Ishikawa (cell line): ENCODE measurements around the gene ZSWIM4.

Source experiments
- CEBPB ChIP-seq: IDR thresholded peaks from 2 replicates; pipeline ENCODE4 v1.6.1; 2012
- CREB1 ChIP-seq: IDR thresholded peaks from 2 replicates; pipeline ENCODE4 v1.6.1; 2012; ENCODE audit warnings: low read depth
- EGR1 ChIP-seq: IDR thresholded peaks from 2 replicates; pipeline ENCODE4 v1.6.1; 2012
- EP300 ChIP-seq: IDR thresholded peaks from 2 replicates; pipeline ENCODE4 v1.6.1; 2012; ENCODE audit warnings: borderline replicate concordance
- FOXM1 ChIP-seq: IDR thresholded peaks from 2 replicates; pipeline ENCODE4 v1.6.1; 2012; ENCODE audit warnings: low read depth, borderline replicate concordance
- MAX ChIP-seq: IDR thresholded peaks from 2 replicates; pipeline ENCODE4 v1.6.1; 2012
- NFIC ChIP-seq: IDR thresholded peaks from 2 replicates; pipeline ENCODE4 v1.6.1; 2012
- RAD21 ChIP-seq: IDR thresholded peaks from 2 replicates; pipeline ENCODE4 v1.6.1; 2012; ENCODE audit warnings: low read depth
- TAF1 ChIP-seq: IDR thresholded peaks from 2 replicates; pipeline ENCODE4 v1.6.1; 2012; ENCODE audit warnings: low read depth, mild to moderate bottlenecking
- TCF12 ChIP-seq: IDR thresholded peaks from 2 replicates; pipeline ENCODE4 v1.6.1; 2012; ENCODE audit warnings: low read depth
- TEAD4 ChIP-seq: IDR thresholded peaks from 2 replicates; pipeline ENCODE4 v1.6.1; 2012
- USF1 ChIP-seq: IDR thresholded peaks from 2 replicates; pipeline ENCODE4 v1.6.1; 2012
- YY1 ChIP-seq: IDR thresholded peaks from 2 replicates; pipeline ENCODE4 v1.6.1; 2012; ENCODE audit warnings: low read depth
- ZBTB7A ChIP-seq: IDR thresholded peaks from 2 replicates; pipeline ENCODE4 v1.6.1; 2012; ENCODE audit warnings: low read depth
- TF ChIP-seq, protein P1 (sequence below): IDR thresholded peaks from 2 replicates; pipeline ENCODE4 v1.6.1; 2012; ENCODE audit warnings: low read depth, mild to moderate bottlenecking

Gene ZSWIM4

DNA sequence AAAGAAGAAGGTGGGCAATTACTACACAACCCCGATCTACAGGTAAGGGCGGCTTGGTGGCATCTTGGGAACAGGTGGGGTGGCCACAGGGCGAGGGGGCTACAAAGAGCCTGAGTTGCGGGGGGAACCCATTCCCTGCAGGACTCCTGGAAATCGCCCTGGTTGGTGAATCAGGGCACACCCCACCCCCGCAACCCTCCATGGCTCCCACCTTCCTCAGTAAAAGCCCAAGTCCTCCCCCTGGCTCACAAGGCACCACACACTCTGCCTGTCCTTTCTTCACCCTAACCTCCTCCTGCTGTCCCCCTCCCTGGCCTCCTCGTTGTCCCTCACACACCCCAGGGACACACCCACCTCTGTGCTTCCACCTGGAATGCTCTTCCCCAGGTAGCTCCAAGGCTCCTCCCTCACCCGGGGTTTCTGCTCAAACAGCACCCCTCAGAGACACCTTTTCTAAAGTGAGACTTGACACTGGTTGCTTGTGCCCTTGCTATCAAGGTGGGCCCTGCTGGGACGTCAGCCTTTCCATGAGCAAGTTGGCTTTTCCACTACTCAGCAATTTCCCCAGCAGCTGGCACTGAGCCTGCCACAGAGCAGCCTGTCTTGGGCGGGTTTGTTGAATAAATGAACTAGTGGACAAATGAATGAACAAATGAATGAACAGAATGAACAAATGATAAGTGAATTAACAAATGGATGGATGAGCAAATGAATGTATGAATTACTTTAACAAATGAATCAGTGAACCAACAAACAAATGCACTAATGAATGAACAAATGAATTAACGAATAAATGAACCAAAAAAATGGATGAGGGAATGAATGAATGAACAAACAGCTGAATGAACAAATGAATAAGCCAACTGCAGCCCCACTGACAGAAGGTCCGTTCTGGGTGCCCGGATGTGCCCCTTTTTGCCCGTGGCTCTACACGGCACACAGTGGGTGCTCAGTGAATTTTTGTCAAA lies 37.2 kb upstream of the ZSWIM4 start:
- no peak for TF ChIP-seq NFIC
- no peak for TF ChIP-seq CEBPB
- TF ChIP-seq, protein P1, sequence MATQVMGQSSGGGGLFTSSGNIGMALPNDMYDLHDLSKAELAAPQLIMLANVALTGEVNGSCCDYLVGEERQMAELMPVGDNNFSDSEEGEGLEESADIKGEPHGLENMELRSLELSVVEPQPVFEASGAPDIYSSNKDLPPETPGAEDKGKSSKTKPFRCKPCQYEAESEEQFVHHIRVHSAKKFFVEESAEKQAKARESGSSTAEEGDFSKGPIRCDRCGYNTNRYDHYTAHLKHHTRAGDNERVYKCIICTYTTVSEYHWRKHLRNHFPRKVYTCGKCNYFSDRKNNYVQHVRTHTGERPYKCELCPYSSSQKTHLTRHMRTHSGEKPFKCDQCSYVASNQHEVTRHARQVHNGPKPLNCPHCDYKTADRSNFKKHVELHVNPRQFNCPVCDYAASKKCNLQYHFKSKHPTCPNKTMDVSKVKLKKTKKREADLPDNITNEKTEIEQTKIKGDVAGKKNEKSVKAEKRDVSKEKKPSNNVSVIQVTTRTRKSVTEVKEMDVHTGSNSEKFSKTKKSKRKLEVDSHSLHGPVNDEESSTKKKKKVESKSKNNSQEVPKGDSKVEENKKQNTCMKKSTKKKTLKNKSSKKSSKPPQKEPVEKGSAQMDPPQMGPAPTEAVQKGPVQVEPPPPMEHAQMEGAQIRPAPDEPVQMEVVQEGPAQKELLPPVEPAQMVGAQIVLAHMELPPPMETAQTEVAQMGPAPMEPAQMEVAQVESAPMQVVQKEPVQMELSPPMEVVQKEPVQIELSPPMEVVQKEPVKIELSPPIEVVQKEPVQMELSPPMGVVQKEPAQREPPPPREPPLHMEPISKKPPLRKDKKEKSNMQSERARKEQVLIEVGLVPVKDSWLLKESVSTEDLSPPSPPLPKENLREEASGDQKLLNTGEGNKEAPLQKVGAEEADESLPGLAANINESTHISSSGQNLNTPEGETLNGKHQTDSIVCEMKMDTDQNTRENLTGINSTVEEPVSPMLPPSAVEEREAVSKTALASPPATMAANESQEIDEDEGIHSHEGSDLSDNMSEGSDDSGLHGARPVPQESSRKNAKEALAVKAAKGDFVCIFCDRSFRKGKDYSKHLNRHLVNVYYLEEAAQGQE: no peak
- no peak for TF ChIP-seq TCF12
- no peak for TF ChIP-seq EP300
- no peak for TF ChIP-seq CREB1
- TF ChIP-seq FOXM1: no peak
- TF ChIP-seq TAF1: no peak
- TF ChIP-seq YY1: no peak
- TF ChIP-seq RAD21: no peak
- no peak for TF ChIP-seq TEAD4

- TF ChIP-seq FOXM1 (no peak), USF1 (no peak), YY1 (no peak), TCF12 (no peak), TAF1 (no peak), CREB1 (no peak), EP300 (no peak), MAX (no peak), TEAD4 (no peak), NFIC (no peak), CEBPB (no peak), ZBTB7A (no peak), RAD21 (no peak), EGR1 (no peak)
- TF ChIP-seq, protein P1: no peak
Observed at GRCh38 chr19:13758795-13759194, 36.4 kb upstream of the ZSWIM4 start.

DNA sequence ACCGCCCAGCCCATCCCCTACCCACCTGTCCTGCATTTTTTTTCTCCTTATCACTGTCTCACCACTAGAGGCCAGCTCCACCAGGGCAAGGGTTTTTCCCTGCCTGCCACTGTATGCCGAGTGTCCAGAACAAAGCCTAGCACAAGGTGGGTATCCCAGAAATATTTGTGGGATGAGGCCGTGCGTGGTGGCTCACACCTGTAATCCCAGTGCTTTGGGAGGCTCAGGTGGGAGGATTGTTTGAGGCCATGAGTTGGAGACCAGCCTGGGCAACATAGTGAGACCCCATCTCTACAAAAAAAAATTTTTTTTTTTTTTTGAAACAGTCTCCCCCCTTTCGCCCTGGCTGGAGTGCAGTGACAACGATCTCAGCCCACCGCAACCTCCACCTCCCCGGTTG lies 33.8 kb upstream of the ZSWIM4 start:
- TF ChIP-seq RAD21 (no peak), YY1 (no peak), NFIC (no peak), EGR1 (no peak), USF1 (no peak), CREB1 (no peak)

DNA sequence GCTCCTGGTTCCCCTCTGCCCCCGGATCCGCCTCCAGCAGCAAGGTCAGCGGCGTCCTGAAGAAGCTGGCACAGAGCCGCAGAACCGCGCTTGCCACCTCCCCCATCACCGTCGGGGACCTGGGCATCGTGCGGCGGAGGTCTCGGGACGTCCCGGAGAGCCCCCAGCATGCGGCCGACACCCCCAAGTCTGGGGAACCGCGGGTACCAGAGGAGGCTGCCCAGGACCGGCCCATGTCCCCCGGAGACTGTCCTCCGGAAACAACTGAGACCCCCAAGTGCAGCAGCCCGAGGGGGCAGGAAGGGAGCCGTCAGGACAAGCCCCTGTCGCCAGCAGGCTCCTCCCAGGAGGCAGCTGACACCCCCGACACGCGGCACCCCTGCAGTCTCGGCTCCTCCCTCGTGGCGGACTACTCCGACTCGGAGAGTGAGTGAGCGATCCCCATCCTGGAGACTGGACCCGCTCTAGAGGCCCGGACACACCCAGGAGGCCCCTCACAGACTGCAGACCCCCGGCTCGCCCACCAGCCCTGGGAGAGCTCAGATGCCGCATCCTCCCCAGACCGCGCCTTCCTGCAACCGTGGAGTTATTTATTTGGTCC lies 32.5 kb upstream of the ZSWIM4 start:
- TF ChIP-seq USF1: no peak
- no peak for TF ChIP-seq TAF1
- TF ChIP-seq EGR1: no peak
- TF ChIP-seq YY1: no peak
- TF ChIP-seq, protein P1: no peak
- no peak for TF ChIP-seq FOXM1
- no peak for TF ChIP-seq TEAD4
- no peak for TF ChIP-seq NFIC
